CD14-positive monocyte (primary cell): ENCODE data around the gene POLDIP3. TPM values are rescaled to one million over a fixed set of nuclear protein-coding genes. Genes with fewer than 3 reads are reported as not detected.

Experiments
- DNase-seq, 3 donors: peaks; one replicate each; pipeline ENCODE4 v3.0.0-alpha.2; 2011 to 2022
- H2AFZ ChIP-seq: 2 replicates; pipeline ENCODE4 v1.6.0; 2012; ENCODE audit warnings: mild to moderate bottlenecking, low read depth, low read length, inconsistent platforms; ENCODE audit not compliant: insufficient read depth, poor library complexity, severe bottlenecking
- H3K27ac ChIP-seq, 2 donors: 1 replicate in 1 of 2; 2 replicates in 1 of 2; pipeline ENCODE4 v1.5.1; 2012 to 2013; ENCODE audit warnings: low read length in 2 of 2, control low read depth in 1 of 2, inconsistent platforms in 1 of 2, low read depth in 1 of 2, mild to moderate bottlenecking in 1 of 2
- H3K27me3 ChIP-seq, 2 donors: one replicate each; pipeline versions ENCODE4 v1.6.0 to v1.6.1; 2011 to 2013; ENCODE audit warnings: low read length in 2 of 2; ENCODE audit not compliant: control insufficient read depth in 2 of 2, insufficient read depth in 2 of 2
- H3K36me3 ChIP-seq, 2 donors: replicated peaks in 1 of 2; 1 replicate in 1 of 2; 2 replicates in 1 of 2; pipeline versions ENCODE4 v1.5.1 to v1.6.1; 2012 to 2013; ENCODE audit warnings: low read length in 2 of 2, control low read depth in 1 of 2, inconsistent platforms in 1 of 2, mild to moderate bottlenecking in 1 of 2; ENCODE audit not compliant: insufficient read depth in 2 of 2, control insufficient read depth in 1 of 2
- H3K4me1 ChIP-seq, 2 donors: 1 replicate in 1 of 2; 2 replicates in 1 of 2; pipeline versions ENCODE4 v1.5.1 to v1.6.1; 2012 to 2013; ENCODE audit warnings: low read length in 2 of 2, control low read depth in 1 of 2, inconsistent platforms in 1 of 2, mild to moderate bottlenecking in 1 of 2, moderate library complexity in 1 of 2; ENCODE audit not compliant: insufficient read depth in 2 of 2, control insufficient read depth in 1 of 2
- H3K4me2 ChIP-seq: replicated peaks from 2 replicates; pipeline ENCODE3; 2012; ENCODE audit warnings: low read length, moderate library complexity, mild to moderate bottlenecking; ENCODE audit not compliant: poor library complexity, severe bottlenecking; ENCODE audit errors: extremely low read depth
- H3K4me3 ChIP-seq, 3 experiments: fragments of 200-600 bp in 1 of 3; sonication (generic) in 1 of 3; replicated peaks in 1 of 3; 1 replicate in 2 of 3; 2 replicates in 1 of 3; pipeline ENCODE4 v1.5.1; 2011 to 2013; ENCODE audit warnings: low read length in 3 of 3, mild to moderate bottlenecking in 3 of 3, control low read depth in 2 of 3, low read depth in 2 of 3, inconsistent platforms in 1 of 3, moderate library complexity in 1 of 3
- H3K79me2 ChIP-seq: 2 replicates; pipeline ENCODE4 v1.6.0; 2012; ENCODE audit warnings: mild to moderate bottlenecking, control low read depth, inconsistent platforms, low read length, moderate library complexity; ENCODE audit not compliant: insufficient read depth
- H3K9ac ChIP-seq: 2 replicates; pipeline ENCODE4 v1.6.0; 2017; ENCODE audit warnings: low read length, mild to moderate bottlenecking; ENCODE audit not compliant: insufficient read depth, poor library complexity, severe bottlenecking
- H3K9me3 ChIP-seq, 2 donors: replicated peaks in 1 of 2; 1 replicate in 1 of 2; 2 replicates in 1 of 2; pipeline versions ENCODE4 v1.5.1 to v1.6.1; 2012 to 2013; ENCODE audit warnings: low read length in 2 of 2, control low read depth in 1 of 2; ENCODE audit not compliant: control insufficient read depth in 1 of 2, insufficient read depth in 1 of 2
- H4K20me1 ChIP-seq: 2 replicates; pipeline ENCODE4 v1.6.0; 2012; ENCODE audit warnings: mild to moderate bottlenecking, low read length, control low read depth, moderate library complexity; ENCODE audit not compliant: insufficient read depth
- H3K27ac Mint-ChIP-seq, 7 donors: one replicate each; pipeline ENCODE4 v1.8.0; 2020; ENCODE audit warnings: mild to moderate bottlenecking in 7 of 7, mixed read lengths in 7 of 7, moderate library complexity in 6 of 7, inconsistent platforms in 2 of 7
- H3K27me3 Mint-ChIP-seq, 3 donors: one replicate each; pipeline ENCODE4 v1.8.0; 2021 to 2022; ENCODE audit warnings: low read depth in 3 of 3, mild to moderate bottlenecking in 3 of 3, mixed read lengths in 3 of 3, moderate library complexity in 3 of 3, inconsistent platforms in 1 of 3
- H3K36me3 Mint-ChIP-seq, 2 donors: one replicate each; pipeline ENCODE4 v1.8.0; 2020; ENCODE audit warnings: mixed read lengths in 2 of 2, inconsistent platforms in 1 of 2, mild to moderate bottlenecking in 1 of 2
- H3K4me1 Mint-ChIP-seq: one replicate; pipeline ENCODE4 v1.8.0; 2020; ENCODE audit warnings: mild to moderate bottlenecking, mixed read lengths
- H3K4me3 Mint-ChIP-seq, 2 donors: one replicate each; pipeline ENCODE4 v1.8.0; 2020; ENCODE audit warnings: mild to moderate bottlenecking in 2 of 2, mixed read lengths in 2 of 2, moderate library complexity in 1 of 2
- H3K9me3 Mint-ChIP-seq, 7 donors: one replicate each; pipeline ENCODE4 v1.8.0; 2020 to 2022; ENCODE audit warnings: mixed read lengths in 7 of 7, mild to moderate bottlenecking in 6 of 7, moderate library complexity in 6 of 7, inconsistent platforms in 2 of 7
- CTCF ChIP-seq: fragments of 200-600 bp; IDR thresholded peaks from one replicate; pipeline ENCODE4 v1.8.0; 2022; ENCODE audit warnings: antibody characterized with exemption, mild to moderate bottlenecking
- WGBS: methylation state at CpG from one replicate; pipeline ENCODE4 v1.1.5; 2013; ENCODE audit warnings: missing lambda C conversion rate; ENCODE audit not compliant: insufficient coverage; 5-methylcytosine and 5-hydroxymethylcytosine counted together
- intact Hi-C, 2 donors: fragments of 100-400 bp; cut with micrococcal nuclease; formaldehyde crosslinking; loops; one replicate each; pipeline versions ENCODE4 v1.15.0 to v1.15.1; 2023
- polyA plus RNA-seq, 3 donors: library from polyadenylated mRNA; depleted of rRNA in 1 of 3; unstranded in 2 of 3; stranded (reverse) in 1 of 3; fragments of 300-500 nt in 2 of 3; fragments of >200 nt in 1 of 3; fragmentation: Illumina TruSeq in 2 of 3; gene quantifications; 1 replicate in 2 of 3; 2 replicates in 1 of 3; pipeline ENCODE4 v1.2.3, GENCODE V29; 2012 to 2021

Gene POLDIP3
- polyA plus RNA-seq, 3 donors, result 46.3 to 55.3 (median 53.8) TPM

- peaks cover 0 to 3% (median 0%) of the 10 kb centered on the region in 3 donors for H3K27me3 Mint-ChIP-seq
- peaks cover 13% of the 10 kb centered on the region for H3K79me2 ChIP-seq
- no peaks in the 10 kb centered on the region for H3K4me1 ChIP-seq
- H3K27ac ChIP-seq, result no peak overlapping the region
- intact Hi-C loops, result no loop called here
- no peak for TF ChIP-seq CTCF
- no peaks in the 10 kb centered on the region for H3K4me1 Mint-ChIP-seq
- no peak overlapping the region for H3K4me3 Mint-ChIP-seq
- no peak overlapping the region for H3K4me3 ChIP-seq
- peak overlapping the region in 1 of 7 donors; percentile 32 for H3K27ac Mint-ChIP-seq
- peaks cover 68 to 90% of the 10 kb centered on the region in 2 donors for H3K36me3 ChIP-seq
- peaks cover 60 to 91% of the 10 kb centered on the region in 2 donors for H3K36me3 Mint-ChIP-seq
- H3K9ac ChIP-seq, result no peak overlapping the region
- no peak overlapping the region for H2AFZ ChIP-seq
- H3K4me2 ChIP-seq, result no peak overlapping the region
- H3K9me3 Mint-ChIP-seq, result no peaks in the 10 kb centered on the region
- peaks cover 37% of the 10 kb centered on the region for H4K20me1 ChIP-seq
- no peaks in the 10 kb centered on the region for H3K9me3 ChIP-seq
- DNase-seq, result no peak
- no peaks in the 10 kb centered on the region for H3K27me3 ChIP-seq
- WGBS, result 34% methylated on average over 4 of the region's 9 CpGs
Observed at GRCh38 chr22:42633013-42633412, 18.3 kb upstream of the POLDIP3 start.

- intact Hi-C loops, result no loop called here
- Histone ChIP-seq H3K9me3 (no peaks in the 10 kb centered on the region), H3K9ac (no peak overlapping the region), H4K20me1 (peaks cover 28% of the 10 kb centered on the region), H3K27me3 (no peaks in the 10 kb centered on the region), H3K27ac (no peak overlapping the region), H3K4me1 (no peaks in the 10 kb centered on the region), H2AFZ (no peak overlapping the region), H3K4me3 (no peak overlapping the region), H3K36me3 (peaks cover 77 to 94% of the 10 kb centered on the region in 2 donors), H3K79me2 (peaks cover 5% of the 10 kb centered on the region), H3K4me2 (no peak overlapping the region)
- Mint-ChIP-seq H3K4me3 (no peak overlapping the region), H3K27me3 (peaks cover 0 to 3% (median 0%) of the 10 kb centered on the region in 3 donors), H3K36me3 (peaks cover 68 to 97% of the 10 kb centered on the region in 2 donors), H3K4me1 (no peaks in the 10 kb centered on the region), H3K9me3 (no peaks in the 10 kb centered on the region), H3K27ac (no peak overlapping the region)
- WGBS, result 97% methylated on average over 8 of the region's 13 CpGs
- no peak for DNase-seq
- peak; percentile 28 for TF ChIP-seq CTCF
Observed at GRCh38 chr22:42632096-42632495, 17.4 kb upstream of the POLDIP3 start.
